H1 (cell line): ENCODE results near the gene GCM1. TPM values are rescaled to one million over a fixed set of nuclear protein-coding genes. Genes with fewer than 3 reads are reported as not detected.

Source experiments
- CTCF ChIA-PET: fragments of 300-600 bp; sonication (Branson Sonifier 250); formaldehyde crosslinking; loops from one replicate; lab custom pipeline; 2021; ENCODE audit not compliant: partially characterized antibody; lab: Charles Lee
- POLR2A ChIA-PET: fragments of 300-600 bp; sonication (Branson Sonifier 250); formaldehyde crosslinking; loops from one replicate; lab custom pipeline; 2021; ENCODE audit warnings: inconsistent platforms; ENCODE audit not compliant: partially characterized antibody; lab: Charles Lee
- DNase-seq, 2 experiments: peaks; one replicate each; pipeline versions ENCODE4 v3.0.0 to v3.0.0-alpha.2; 2010 to 2022; ENCODE audit warnings: low spot score in 2 of 2, low read depth in 1 of 2, mixed read lengths in 1 of 2
- FAIRE-seq: peaks from 2 replicates; lab custom pipeline; 2011; peaks lifted over from hg19 to GRCh38; lab: Jason Lieb, UNC
- H2AFZ ChIP-seq: 2 replicates; pipeline ENCODE4 v1.8.1; 2012; ENCODE audit warnings: low read length, inconsistent platforms
- H2AK5ac ChIP-seq: 2 replicates; pipeline ENCODE4 v1.6.1; 2013; ENCODE audit warnings: low read depth, low read length
- H2BK120ac ChIP-seq: replicated peaks from 2 replicates; pipeline ENCODE3; 2013; ENCODE audit warnings: low read depth, low read length, inconsistent platforms
- H2BK12ac ChIP-seq: 2 replicates; pipeline ENCODE4 v1.6.1; 2013; ENCODE audit warnings: low read depth, low read length
- H2BK15ac ChIP-seq: 2 replicates; pipeline ENCODE4 v1.6.1; 2013; ENCODE audit warnings: low read length
- H2BK20ac ChIP-seq: 2 replicates; pipeline ENCODE4 v1.6.1; 2013; ENCODE audit warnings: low read length
- H2BK5ac ChIP-seq: 2 replicates; pipeline ENCODE4 v1.6.1; 2013; ENCODE audit warnings: low read depth, low read length
- H3K14ac ChIP-seq: 2 replicates; pipeline ENCODE4 v1.6.1; 2013; ENCODE audit warnings: inconsistent platforms; ENCODE audit not compliant: insufficient read length
- H3K18ac ChIP-seq: 2 replicates; pipeline ENCODE4 v1.6.1; 2013; ENCODE audit warnings: low read length; ENCODE audit errors: extremely low read depth
- H3K23ac ChIP-seq: 2 replicates; pipeline ENCODE4 v1.6.1; 2013; ENCODE audit warnings: inconsistent platforms; ENCODE audit not compliant: insufficient read length
- H3K23me2 ChIP-seq: 2 replicates; pipeline ENCODE4 v1.6.1; 2013; ENCODE audit warnings: low read depth, low read length
- H3K27ac ChIP-seq: 2 replicates; pipeline ENCODE4 v1.6.1; 2011; ENCODE audit warnings: low read depth, low read length, inconsistent platforms
- H3K27me3 ChIP-seq, 4 experiments: replicated peaks in 1 of 4; 1 replicate in 1 of 4; 2 replicates in 3 of 4; pipeline versions ENCODE4 v1.6.1 to v1.8.1; 2011 to 2013; ENCODE audit warnings: low read length in 3 of 4, mild to moderate bottlenecking in 3 of 4, inconsistent platforms in 2 of 4, mixed read lengths in 2 of 4, moderate library complexity in 1 of 4; ENCODE audit not compliant: control insufficient read depth in 3 of 4, insufficient read depth in 3 of 4; ENCODE audit errors: extremely low read depth in 1 of 4
- H3K36me3 ChIP-seq, 4 experiments: 2 replicates each; pipeline versions ENCODE4 v1.6.1 to v1.8.1; 2011 to 2013; ENCODE audit warnings: mild to moderate bottlenecking in 4 of 4, low read length in 3 of 4, moderate library complexity in 2 of 4, control low read depth in 1 of 4, inconsistent platforms in 1 of 4; ENCODE audit not compliant: insufficient read depth in 4 of 4, control insufficient read depth in 2 of 4
- H3K4ac ChIP-seq: replicated peaks from 2 replicates; pipeline ENCODE3; 2013; ENCODE audit warnings: low read length, low read depth, mixed read lengths, inconsistent platforms; ENCODE audit not compliant: insufficient read length
- H3K4me1 ChIP-seq, 4 experiments: replicated peaks in 1 of 4; 1 replicate in 1 of 4; 2 replicates in 3 of 4; pipeline versions ENCODE4 v1.6.1 to v1.8.1; 2011 to 2013; ENCODE audit warnings: low read length in 3 of 4, inconsistent platforms in 2 of 4, mixed read lengths in 1 of 4; ENCODE audit not compliant: insufficient read depth in 4 of 4, control insufficient read depth in 3 of 4
- H3K4me2 ChIP-seq, 2 experiments: 2 replicates each; pipeline versions ENCODE4 v1.6.1 to v1.8.1; 2011 to 2013; ENCODE audit warnings: low read depth in 2 of 2, low read length in 2 of 2, control low read depth in 1 of 2, inconsistent platforms in 1 of 2, mild to moderate bottlenecking in 1 of 2; ENCODE audit not compliant: insufficient read depth in 1 of 2
- H3K4me3 ChIP-seq, 4 experiments: fragments of 200-600, 300-600 bp in 1 of 4; sonication (generic), shearing (Covaris generic), sonication (Bioruptor Twin) in 1 of 4; 2 replicates each; pipeline versions ENCODE4 v1.5.1 to v1.8.1; 2011 to 2016; ENCODE audit warnings: low read length in 4 of 4, low read depth in 3 of 4, control low read depth in 2 of 4, inconsistent platforms in 2 of 4, mild to moderate bottlenecking in 2 of 4, mixed read lengths in 1 of 4, moderate library complexity in 1 of 4; ENCODE audit not compliant: insufficient read depth in 2 of 4; ENCODE audit errors: extremely low read depth in 1 of 4
- H3K56ac ChIP-seq: replicated peaks from 2 replicates; pipeline ENCODE3; 2013; ENCODE audit warnings: low read depth, mild to moderate bottlenecking, mixed read lengths, low read length, inconsistent platforms; ENCODE audit not compliant: insufficient read length
- H3K79me1 ChIP-seq: 2 replicates; pipeline ENCODE4 v1.6.1; 2013; ENCODE audit warnings: low read depth, low read length, control low read depth
- H3K79me2 ChIP-seq, 2 experiments: 2 replicates each; pipeline versions ENCODE4 v1.6.1 to v1.8.1; 2012 to 2013; ENCODE audit warnings: low read length in 2 of 2, mild to moderate bottlenecking in 2 of 2, inconsistent platforms in 1 of 2; ENCODE audit not compliant: insufficient read depth in 2 of 2, control insufficient read depth in 1 of 2
- H3K9ac ChIP-seq, 4 experiments: replicated peaks in 1 of 4; 1 replicate in 1 of 4; 2 replicates in 3 of 4; pipeline versions ENCODE4 v1.6.1 to v1.8.1; 2011 to 2013; ENCODE audit warnings: low read depth in 3 of 4, low read length in 3 of 4, control low read depth in 2 of 4, mild to moderate bottlenecking in 2 of 4, moderate library complexity in 2 of 4, inconsistent platforms in 1 of 4; ENCODE audit errors: extremely low read depth in 1 of 4
- H3K9me3 ChIP-seq, 2 experiments: 2 replicates each; pipeline versions ENCODE4 v1.6.1 to v1.8.1; 2012 to 2013; ENCODE audit warnings: mild to moderate bottlenecking in 2 of 2, moderate library complexity in 2 of 2, control low read depth in 1 of 2, inconsistent platforms in 1 of 2, low read depth in 1 of 2, low read length in 1 of 2, mixed read lengths in 1 of 2; ENCODE audit not compliant: insufficient read depth in 2 of 2
- H4K20me1 ChIP-seq, 2 experiments: replicated peaks in 1 of 2; 2 replicates each; pipeline versions ENCODE3 to v1.8.1; 2011 to 2013; ENCODE audit warnings: inconsistent platforms in 2 of 2, low read length in 2 of 2, mild to moderate bottlenecking in 1 of 2; ENCODE audit not compliant: insufficient read depth in 2 of 2, control insufficient read depth in 1 of 2
- H4K5ac ChIP-seq: 2 replicates; pipeline ENCODE4 v1.6.1; 2013; ENCODE audit warnings: low read length, low read depth, mixed read lengths, inconsistent platforms; ENCODE audit not compliant: insufficient read length
- H4K8ac ChIP-seq: 2 replicates; pipeline ENCODE4 v1.8.0; 2013; ENCODE audit warnings: mild to moderate bottlenecking, moderate library complexity, low read length, inconsistent platforms; ENCODE audit not compliant: insufficient read depth; ENCODE audit errors: extremely low read depth
- H4K91ac ChIP-seq: replicated peaks from 2 replicates; pipeline ENCODE3; 2013; ENCODE audit warnings: low read length, mixed read lengths, inconsistent platforms; ENCODE audit not compliant: insufficient read length
- EGR1 ChIP-seq: IDR thresholded peaks from 2 replicates; pipeline ENCODE4 v1.6.1; 2011; ENCODE audit warnings: low read depth, low read length, borderline replicate concordance
- FOSL1 ChIP-seq: IDR thresholded peaks from 2 replicates; pipeline ENCODE4 v1.6.1; 2011; ENCODE audit warnings: mild to moderate bottlenecking, low read depth, low read length, moderate library complexity; ENCODE audit not compliant: insufficient read depth
- GTF2F1 ChIP-seq: IDR thresholded peaks from 2 replicates; pipeline ENCODE4 v1.6.1; 2012; ENCODE audit warnings: low read depth, low read length, improper control_type of control experiment, borderline replicate concordance
- HDAC2 ChIP-seq, 2 experiments: fragments of 300-600 bp in 1 of 2; sonication (generic) in 1 of 2; IDR thresholded peaks; 2 replicates each; pipeline ENCODE4 v1.6.1; 2011 to 2012; ENCODE audit warnings: low read depth in 2 of 2, low read length in 2 of 2, mild to moderate bottlenecking in 2 of 2, moderate library complexity in 2 of 2, borderline replicate concordance in 1 of 2, inconsistent platforms in 1 of 2
- JUN ChIP-seq: IDR thresholded peaks from 2 replicates; pipeline ENCODE4 v1.6.1; 2011; ENCODE audit warnings: low read depth, mild to moderate bottlenecking, improper control_type of control experiment, low read length
- MAFK ChIP-seq: IDR thresholded peaks from 2 replicates; pipeline ENCODE4 v1.6.1; 2012; ENCODE audit warnings: low read depth, mild to moderate bottlenecking, improper control_type of control experiment, low read length
- NANOG ChIP-seq: IDR thresholded peaks from 2 replicates; pipeline ENCODE4 v1.6.1; 2011; ENCODE audit warnings: low read length, low read depth, mild to moderate bottlenecking, inconsistent platforms; ENCODE audit not compliant: insufficient read depth, poor library complexity, severe bottlenecking
- RNF2 ChIP-seq: fragments of 200-900, 300-1000 bp; sonication (generic); IDR thresholded peaks from 2 replicates; pipeline ENCODE4 v1.7.1; 2016; ENCODE audit warnings: borderline replicate concordance, low read depth, mild to moderate bottlenecking, antibody characterized with exemption, low read length; ENCODE audit not compliant: poor library complexity, severe bottlenecking; ENCODE audit errors: missing control alignments
- SUZ12 ChIP-seq: fragments of 200-600 bp; sonication (generic); IDR thresholded peaks from 2 replicates; pipeline ENCODE4 v1.6.1; 2012; ENCODE audit warnings: mild to moderate bottlenecking, inconsistent platforms, low read length, moderate library complexity, mixed read lengths
- TAF7 ChIP-seq: optimal IDR thresholded peaks from 2 replicates; pipeline ENCODE3; 2011; ENCODE audit warnings: low read depth, mild to moderate bottlenecking, inconsistent platforms, low read length, moderate library complexity, borderline replicate concordance
- TCF12 ChIP-seq: IDR thresholded peaks from 2 replicates; pipeline ENCODE4 v1.6.1; 2011; ENCODE audit warnings: low read depth, mild to moderate bottlenecking, low read length
- WGBS, 2 experiments: shearing (Covaris generic) in 1 of 2; methylation state at CpG; one replicate each; pipeline versions ENCODE4 v1.1.6 to v1.1.7; 2013 to 2015; ENCODE audit warnings: low lambda C conversion rate in 2 of 2, mixed read lengths in 2 of 2, inconsistent platforms in 1 of 2, low coverage in 1 of 2, missing lambda C conversion rate in 1 of 2; ENCODE audit not compliant: insufficient replicate concordance in 2 of 2, insufficient coverage in 1 of 2, insufficient read length in 1 of 2; ENCODE audit errors: extremely low coverage in 1 of 2, missing lambda C conversion rate in 1 of 2; 5-methylcytosine and 5-hydroxymethylcytosine counted together
- polyA plus RNA-seq, 7 experiments: library from polyadenylated mRNA; depleted of rRNA in 3 of 7; stranded (reverse) in 5 of 7; unstranded in 2 of 7; fragments of >200 nt in 5 of 7; fragments of 200-250 nt in 2 of 7; gene quantifications; 1 replicate in 5 of 7; 2 replicates in 1 of 7; 4 replicates in 1 of 7; pipeline versions ENCODE4 v1.2.1 to v1.2.3, GENCODE V29; 2011 to 2013; ENCODE audit warnings: missing spikeins in 2 of 7, mixed read lengths in 2 of 7
- total RNA-seq: library from RNA; stranded (reverse); fragmentation: NEBNext Ultra II Directional; extraction: Animal tissue kit (Norgen Biotek cat#: 25700); gene quantifications from 2 replicates; pipeline ENCODE4 v1.2.1, GENCODE V29; 2021

Gene GCM1
- total and polyA plus RNA-seq, 2 of the 8 experiments (the other 6 are each of a cell fraction or from before 2014, with no cell fraction given) = not detected

GRCh38 chr6:53197553-53197952, 48.9 kb upstream of the GCM1 start:
- Histone ChIP-seq H3K9ac (no peak overlapping the region), H3K23ac (no peak overlapping the region), H3K18ac (no peak overlapping the region), H4K91ac (no peak overlapping the region), H2BK20ac (no peak overlapping the region), H2BK15ac (no peak overlapping the region), H3K4me2 (no peak overlapping the region), H3K4me1 (peaks cover 0 to 2% (median under 1%) of the 10 kb centered on the region in 4 experiments; a peak in 3 of 7 replicates), H3K79me1 (no peaks in the 10 kb centered on the region), H4K5ac (no peak overlapping the region), H2BK12ac (no peak overlapping the region), H3K79me2 (no peaks in the 10 kb centered on the region), H3K4me3 (no peak overlapping the region), H2BK5ac (no peak overlapping the region), H2AK5ac (no peak overlapping the region), H3K27ac (no peak overlapping the region), H3K27me3 (no peaks in the 10 kb centered on the region), H3K4ac (no peak overlapping the region), H2BK120ac (no peak overlapping the region), H3K23me2 (peaks cover 2% of the 10 kb centered on the region; the same call in 1 of the 2 replicates), H3K36me3 (no peaks in the 10 kb centered on the region), H4K20me1 (no peaks in the 10 kb centered on the region), H4K8ac (no peak overlapping the region), H3K14ac (no peak overlapping the region), H3K9me3 (no peaks in the 10 kb centered on the region), H3K56ac (no peak overlapping the region), H2AFZ (no peak overlapping the region)
- POLR2A ChIA-PET = no interaction called here
- 88% methylated on average over 2 of the region's 3 CpGs; no CpG with 5 or more reads in 1 of the 2 experiments for WGBS, 2 experiments
- CTCF ChIA-PET = no interaction called here
- FAIRE-seq = no peak
- no peak for DNase-seq
- TF ChIP-seq TCF12 (no peak), RNF2 (no peak), JUN (no peak), FOSL1 (no peak), MAFK (no peak), NANOG (no peak), EGR1 (no peak), GTF2F1 (no peak), SUZ12 (no peak), TAF7 (no peak), HDAC2 (IDR thresholded peaks at IDR 0.05; ENCODE audit: borderline replicate concordance in 1 of 2, low read depth in 2 of 2, low read length in 2 of 2) (no peak)
